ENCODE data around the gene DIDO1. TPM values are rescaled to one million over a fixed set of nuclear protein-coding genes. Genes with fewer than 3 reads are reported as not detected.

Gene DIDO1
- total and polyA plus RNA-seq, 12 donors: 16.0 to 44.6 (median 37.0) TPM

- intact Hi-C loops (cut with DNase I): loop anchor here in 5 of 10 donors (1.0 to 5.0 kb wide), 5 partner anchors 37 to 111 kb away; partner anchors contain the start of genes BHLHE23 (in 1 of the 5) and GID8 (in 1 of the 5)
- ATAC-seq (peak; percentile 87 to 95 (median 91)), DNase-seq (peak; percentile 66 to 72)
- Histone ChIP-seq H3K27me3 (no peaks in the 10 kb centered on the region), H3K4me1 (peaks cover 7 to 36% (median 17%) of the 10 kb centered on the region in 9 donors), H3K27ac (no peak overlapping the region), H3K4me3 (no peak overlapping the region), H3K36me3 (peaks cover 0 to 65% (median 21%) of the 10 kb centered on the region in 9 donors), H3K9me3 (no peaks in the 10 kb centered on the region)
- WGBS, 2 donors: 2 to 3% methylated on average over 11 of the region's 11 CpGs
- peak; percentile 80 to 93 (median 89) for TF ChIP-seq CTCF (IDR thresholded peaks at IDR 0.05)
Measured at GRCh38 chr20:62900052-62900691, 26.1 kb downstream of the DIDO1 start.

- H3K9me3 ChIP-seq: no peaks in the 10 kb centered on the region
- H3K4me1 ChIP-seq: peaks cover 7 to 36% (median 17%) of the 10 kb centered on the region in 9 donors
- H3K4me3 ChIP-seq: no peak overlapping the region
- 4 to 5% methylated on average over 6 of the region's 6 CpGs for WGBS, 2 donors
- intact Hi-C loops (cut with DNase I): loop anchor here (1.0 to 10.0 kb wide), 6 partner anchors 38 to 111 kb away; partner anchors contain the start of genes BHLHE23 (in 4 of the 10) and GID8 (in 1 of the 10)
- peaks cover 0 to 65% (median 23%) of the 10 kb centered on the region in 9 donors for H3K36me3 ChIP-seq
- no peak for TF ChIP-seq CTCF (IDR thresholded peaks at IDR 0.05)
- no peaks in the 10 kb centered on the region for H3K27me3 ChIP-seq
- no peak overlapping the region for H3K27ac ChIP-seq
- no peak for DNase-seq
- ATAC-seq: peak; percentile 23 to 71 (median 61)
Measured at GRCh38 chr20:62899633-62900051, 26.7 kb downstream of the DIDO1 start.

GRCh38 chr20:62898970-62899632 lies 27.2 kb downstream of the DIDO1 start:
- ATAC-seq: no peak
- peaks cover 0 to 65% (median 23%) of the 10 kb centered on the region in 9 donors for H3K36me3 ChIP-seq
- WGBS, 2 donors: 38 to 45% methylated on average over 16 of the region's 16 CpGs
- intact Hi-C loops (cut with DNase I): loop anchor here in 5 of 10 donors (2.0 to 10.0 kb wide), 3 partner anchors 106 to 110 kb away; partner anchors contain the start of gene BHLHE23 (in 3 of the 5)
- no peak for TF ChIP-seq CTCF (IDR thresholded peaks at IDR 0.05)
- H3K27me3 ChIP-seq: no peaks in the 10 kb centered on the region
- H3K9me3 ChIP-seq: no peaks in the 10 kb centered on the region
- H3K4me3 ChIP-seq: no peak overlapping the region
- no peak overlapping the region for H3K27ac ChIP-seq
- no peak for DNase-seq
- H3K4me1 ChIP-seq: peaks cover 7 to 36% (median 17%) of the 10 kb centered on the region in 9 donors
